ENCODE measurements around the gene TMEM17.

The TMEM17 gene

GRCh38 chr2:62455957-62456692 is 49.9 kb downstream of the TMEM17 start:
- DNase-seq (ENCODE audit: low spot score): no peak

- no peak for DNase-seq (ENCODE audit: low spot score)
Observed at GRCh38 chr2:62453955-62454354, 52.0 kb downstream of the TMEM17 start.

- DNase-seq (ENCODE audit: low spot score): no peak
Observed at GRCh38 chr2:62452701-62453454, 53.1 kb downstream of the TMEM17 start.

- DNase-seq (ENCODE audit: low spot score): no peak
Observed at GRCh38 chr2:62450716-62451191, 55.2 kb downstream of the TMEM17 start.
